Brain pericyte (primary cell): Measurements from ENCODE around the gene TGFB2.

Experiments
- DNase-seq: peaks from one replicate; pipeline ENCODE4 v3.0.0-alpha.2; 2012; ENCODE audit warnings: low read depth, low spot score

Gene TGFB2

GRCh38 chr1:218361298-218362065 lies 16.3 kb downstream of the TGFB2 start:
- no peak for DNase-seq

- DNase-seq: no peak
Measured at GRCh38 chr1:218362418-218363076, 17.4 kb downstream of the TGFB2 start.

GRCh38 chr1:218363141-218363540 lies 18.0 kb downstream of the TGFB2 start:
- DNase-seq: no peak

- no peak for DNase-seq
Measured at GRCh38 chr1:218364028-218364710, 19.0 kb downstream of the TGFB2 start.

GRCh38 chr1:218365226-218365999 lies 20.3 kb downstream of the TGFB2 start:
- DNase-seq: no peak

GRCh38 chr1:218366322-218367052 lies 21.4 kb downstream of the TGFB2 start:
- peak; percentile 71 for DNase-seq

- no peak for DNase-seq
Measured at GRCh38 chr1:218367118-218367517, 22.0 kb downstream of the TGFB2 start.

GRCh38 chr1:218368686-218369085 lies 23.6 kb downstream of the TGFB2 start:
- DNase-seq: no peak

GRCh38 chr1:218369688-218370511 lies 24.8 kb downstream of the TGFB2 start:
- DNase-seq: no peak

GRCh38 chr1:218371927-218372672 lies 27.0 kb downstream of the TGFB2 start:
- DNase-seq: peak; percentile 71

GRCh38 chr1:218374401-218375353 lies 29.5 kb downstream of the TGFB2 start:
- DNase-seq: no peak

- DNase-seq: no peak
Measured at GRCh38 chr1:218376722-218377121, 31.6 kb downstream of the TGFB2 start.

- peak; percentile 76 for DNase-seq
Measured at GRCh38 chr1:218377143-218377660, 32.1 kb downstream of the TGFB2 start.

GRCh38 chr1:218380125-218380977 lies 35.2 kb downstream of the TGFB2 start:
- DNase-seq: no peak

- no peak for DNase-seq
Measured at GRCh38 chr1:218382261-218382660, 37.1 kb downstream of the TGFB2 start.

- no peak for DNase-seq
Measured at GRCh38 chr1:218383051-218383450, 37.9 kb downstream of the TGFB2 start.

GRCh38 chr1:218383681-218384080 lies 38.5 kb downstream of the TGFB2 start:
- no peak for DNase-seq
